NCI-H2196 treated with DMSO at 0.1 percent for 48 hours (cell line): ENCODE results near the gene PLXNC1.

Source experiments
- DNase-seq: peaks from one replicate; lab custom pipeline; 2025; ENCODE audit not compliant: unreplicated experiment; lab: John Stamatoyannopoulos, UW

PLXNC1 gene

DNA sequence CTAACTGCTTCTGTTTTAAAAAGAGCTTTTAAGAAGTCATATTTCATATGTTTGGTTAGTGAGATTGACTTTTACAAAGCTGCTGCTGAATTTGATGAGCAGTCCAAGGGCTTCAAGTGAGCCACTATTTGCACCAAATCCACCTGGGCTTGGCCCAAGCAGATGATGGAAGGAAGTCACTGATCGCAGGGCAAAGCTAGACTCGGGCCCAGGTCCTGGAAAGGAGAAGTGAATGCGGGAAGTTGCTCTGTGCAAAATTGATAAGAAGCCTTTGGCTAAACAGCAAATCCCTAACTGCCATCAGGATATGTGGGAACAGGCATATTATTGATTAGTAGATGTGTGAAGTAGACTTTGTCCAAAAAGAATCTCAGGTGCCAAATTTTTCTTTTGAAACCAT is 30.5 kb downstream of the PLXNC1 start:
- DNase-seq, result no peak

DNA sequence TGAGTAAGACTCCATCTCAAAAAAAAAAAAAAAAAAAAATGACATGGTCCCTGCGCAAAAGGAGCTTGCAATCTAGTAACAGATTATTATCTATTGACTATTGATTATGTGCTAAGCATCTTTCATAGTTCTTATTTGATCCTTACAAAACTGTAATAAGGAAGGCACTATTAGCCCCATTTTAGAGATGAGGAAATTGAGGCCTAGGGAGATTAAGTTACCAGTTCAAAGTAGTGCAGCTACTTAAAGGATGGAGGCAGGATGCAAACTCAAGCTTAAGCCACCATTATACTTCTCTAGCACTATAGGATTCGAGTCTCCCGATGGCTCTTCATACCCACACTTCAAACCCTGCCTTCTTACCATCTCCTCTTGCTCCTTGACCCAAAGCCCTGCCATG is 31.3 kb downstream of the PLXNC1 start:
- DNase-seq, result no peak

DNA sequence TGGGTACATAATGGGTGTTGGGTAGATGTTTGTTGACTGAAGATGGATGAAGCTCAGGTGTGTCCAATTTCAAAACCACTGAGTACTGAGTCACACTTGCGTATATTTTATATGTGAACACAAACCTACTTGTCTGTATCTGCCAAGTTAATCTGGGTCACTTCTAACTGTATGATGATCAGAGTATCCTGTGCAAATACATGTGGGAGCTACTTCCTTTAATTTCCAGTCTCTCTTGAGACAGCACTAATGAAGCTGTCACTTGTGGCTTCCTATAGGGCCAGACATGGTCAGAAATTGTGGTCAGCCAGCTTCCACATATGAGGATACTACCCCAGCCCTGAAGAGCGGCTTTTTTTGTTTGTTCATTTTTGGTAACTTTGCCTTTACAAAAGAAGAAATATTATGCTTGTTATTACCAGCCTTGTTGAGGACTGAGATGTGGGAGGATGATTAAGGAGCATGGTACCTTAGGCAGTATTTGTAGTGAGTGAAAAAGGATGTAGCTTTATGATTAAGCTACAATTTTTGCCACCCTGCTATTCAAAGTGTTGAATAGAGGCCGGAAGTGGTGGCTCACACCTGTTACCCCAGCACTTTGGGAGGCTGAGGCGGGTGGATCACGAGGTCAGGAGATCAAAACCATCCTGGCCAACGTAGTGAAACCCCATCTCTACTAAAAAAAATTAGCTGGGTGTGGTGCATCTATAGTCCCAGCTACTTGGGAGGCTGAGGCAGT is 32.4 kb downstream of the PLXNC1 start:
- DNase-seq, result no peak

DNA sequence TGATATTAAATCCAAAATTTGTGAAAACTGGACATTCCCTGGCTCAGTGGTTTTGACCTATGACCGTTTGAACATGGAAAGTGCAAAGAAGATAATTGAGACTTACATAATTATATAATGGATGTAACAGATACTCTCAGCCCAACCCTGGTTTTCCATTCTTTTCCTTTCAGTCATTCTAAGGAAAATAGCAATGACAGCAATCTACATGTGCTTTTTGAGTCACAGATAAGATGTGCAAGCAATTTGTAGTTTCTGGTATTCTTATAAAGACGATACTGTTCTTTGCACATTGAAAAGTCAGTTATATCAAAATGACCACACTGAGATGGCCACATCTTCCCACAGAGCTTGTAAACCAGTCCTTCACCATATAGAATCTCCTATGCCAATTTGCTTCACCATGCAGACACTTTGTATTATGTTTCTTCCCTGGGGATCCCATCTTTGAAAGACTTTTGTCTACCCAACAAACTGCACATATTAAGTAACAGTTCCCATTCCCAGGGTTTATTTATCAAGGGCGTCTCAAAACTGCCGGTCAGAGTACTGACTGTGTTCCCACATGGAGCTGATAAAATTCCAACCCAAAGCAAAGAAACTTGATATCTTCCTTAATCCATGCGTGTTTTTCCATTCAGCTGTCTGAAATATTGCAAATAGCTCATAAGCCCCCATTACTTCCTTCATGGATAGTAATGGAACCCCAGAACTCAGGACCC is 34.8 kb downstream of the PLXNC1 start:
- DNase-seq, result no peak

DNA sequence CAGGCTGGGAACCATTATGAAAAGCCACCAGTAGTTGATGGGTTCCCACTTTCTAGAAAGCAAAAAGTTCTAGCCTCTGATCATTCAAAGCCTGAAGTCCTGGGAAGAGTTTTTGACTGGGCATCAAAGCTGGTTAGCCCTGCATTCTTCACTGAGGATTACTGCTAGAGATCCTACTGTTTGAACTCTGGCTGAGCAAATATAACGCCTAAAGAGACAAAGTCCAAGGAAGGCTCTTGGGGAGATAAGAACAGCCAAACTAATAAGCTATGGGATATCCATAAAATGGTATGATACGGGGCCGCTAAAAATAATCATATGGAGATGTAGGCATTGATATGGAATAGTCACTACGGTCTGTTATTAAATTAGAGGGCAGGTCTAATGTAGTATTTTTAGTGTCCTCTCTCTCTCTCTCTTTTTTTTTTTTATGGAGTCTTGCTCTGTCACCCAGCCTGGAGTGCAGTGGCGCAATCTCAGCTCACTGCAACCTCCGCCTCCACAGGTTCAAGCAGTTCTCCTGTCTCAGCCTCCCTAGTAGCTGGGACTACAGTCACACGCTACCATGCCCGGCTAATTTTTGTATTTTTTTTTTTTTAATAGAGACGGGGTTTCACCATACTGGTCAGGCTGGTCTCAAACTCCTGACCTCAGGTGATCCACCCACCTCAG is 35.5 kb downstream of the PLXNC1 start:
- DNase-seq, result no peak

DNA sequence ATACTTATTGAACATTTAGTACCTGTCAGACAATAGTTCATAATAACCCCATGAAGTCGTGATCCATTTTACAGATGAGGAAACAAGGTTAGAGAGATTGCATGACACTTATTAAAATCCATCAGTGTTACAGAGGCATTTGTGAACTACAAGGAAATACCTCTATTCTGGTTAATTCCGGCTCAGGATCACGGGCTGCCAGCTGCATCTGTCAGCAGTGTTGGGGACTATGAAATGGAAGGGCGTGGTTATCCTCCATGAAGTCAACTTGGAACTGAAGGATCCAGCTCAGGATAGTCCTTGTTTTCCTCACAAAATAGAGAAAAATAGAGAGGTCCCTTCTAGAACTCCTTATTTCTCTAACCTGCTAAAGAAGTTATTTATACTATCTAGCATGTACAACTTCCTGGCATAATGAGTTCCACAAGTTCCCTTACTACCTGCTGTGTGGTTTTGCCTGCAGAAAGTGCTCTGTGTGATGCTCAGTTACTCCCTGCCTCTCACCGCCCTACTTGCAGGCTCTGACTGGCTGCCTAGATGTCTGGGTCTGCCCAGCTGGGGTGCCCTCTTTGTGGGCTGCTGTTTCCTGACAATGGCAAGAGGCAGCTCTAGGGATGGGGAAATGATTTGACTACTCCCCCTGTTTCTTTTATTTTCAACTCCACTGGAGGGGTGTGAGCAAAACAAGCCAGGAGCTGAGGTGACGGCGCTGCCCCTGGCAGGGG is 36.8 kb downstream of the PLXNC1 start:
- no peak for DNase-seq

DNA sequence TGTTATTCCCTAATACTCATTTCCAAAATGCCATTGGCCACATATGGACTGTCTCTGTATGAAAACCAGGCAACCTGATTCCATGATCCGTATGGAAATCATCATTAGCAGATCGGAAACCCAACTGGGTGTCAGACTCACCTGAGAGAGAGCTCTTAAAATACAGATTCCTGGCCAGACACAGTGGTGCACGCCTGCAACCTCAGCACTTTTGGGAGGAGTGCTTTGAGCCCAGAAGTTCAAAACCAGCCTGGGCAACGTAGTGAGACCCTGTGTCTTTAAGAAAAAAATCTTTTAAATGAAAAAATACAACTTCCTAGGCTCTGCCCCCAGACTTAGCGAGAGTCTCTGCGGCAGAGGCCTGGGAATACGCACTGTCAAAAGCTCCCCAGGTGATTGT is 37.4 kb downstream of the PLXNC1 start:
- no peak for DNase-seq

DNA sequence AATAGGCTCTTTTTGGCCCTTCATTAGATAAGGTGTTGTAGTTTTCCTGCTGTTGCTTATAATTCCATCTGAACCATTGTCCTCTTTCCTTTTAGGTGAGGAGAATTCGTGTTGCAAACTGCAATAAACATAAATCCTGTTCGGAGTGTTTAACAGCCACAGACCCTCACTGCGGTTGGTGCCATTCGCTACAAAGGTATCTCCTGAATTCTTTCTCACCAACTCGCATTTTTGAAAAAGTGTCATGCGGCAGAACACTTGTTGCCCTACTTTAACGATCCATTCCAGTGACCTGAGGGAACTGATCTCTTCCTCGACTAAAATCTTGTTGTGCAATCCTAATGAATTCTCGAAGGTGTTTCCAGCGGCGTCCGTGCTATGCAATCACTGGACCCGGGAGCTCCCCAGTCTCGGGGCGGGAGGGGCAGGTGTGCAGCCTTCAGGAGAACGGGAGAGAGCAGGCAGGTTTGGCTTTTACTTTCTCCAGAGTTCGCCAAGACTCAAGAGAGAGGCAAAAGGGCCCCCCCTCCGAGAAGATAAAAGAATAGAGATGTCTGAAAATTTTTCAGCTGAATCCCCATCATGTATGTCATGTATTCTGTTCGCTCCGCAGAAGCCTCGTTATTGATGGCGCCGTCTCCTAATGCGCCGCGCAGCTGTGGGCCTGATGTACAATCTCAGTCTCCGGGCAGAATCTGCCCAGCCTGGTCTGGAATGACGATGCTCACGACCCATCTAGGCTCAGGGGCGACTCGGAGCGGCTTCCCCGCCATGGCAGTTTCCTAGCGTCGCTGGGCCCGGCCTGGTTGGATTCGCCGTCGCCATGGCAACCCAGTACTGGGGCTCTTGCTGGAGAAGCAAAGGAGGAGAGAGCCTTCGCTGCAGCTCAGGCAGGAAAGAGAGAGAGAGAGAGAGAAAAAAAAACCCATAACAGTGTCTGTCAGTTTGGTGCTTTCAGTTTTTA is 38.2 kb downstream of the PLXNC1 start:
- DNase-seq, result no peak

DNA sequence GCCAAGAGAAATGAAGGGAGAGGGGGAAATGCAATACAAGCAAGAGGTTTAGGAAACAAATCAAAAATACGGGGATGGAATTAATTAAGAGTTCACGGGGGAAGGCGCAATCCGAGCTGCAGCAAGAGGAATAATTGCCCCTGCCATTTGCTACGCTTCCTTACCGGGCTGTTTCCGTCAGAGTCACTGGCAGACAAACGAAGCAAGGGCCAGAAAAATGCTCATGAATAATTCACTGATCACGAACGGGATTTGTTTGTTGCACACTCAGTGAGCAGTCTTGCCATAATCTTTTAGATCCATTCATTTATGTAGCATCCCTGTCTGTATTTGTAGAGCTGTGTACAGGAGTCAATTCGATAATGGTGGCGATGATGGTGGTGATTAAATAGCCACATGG is 39.0 kb downstream of the PLXNC1 start:
- DNase-seq, result no peak

DNA sequence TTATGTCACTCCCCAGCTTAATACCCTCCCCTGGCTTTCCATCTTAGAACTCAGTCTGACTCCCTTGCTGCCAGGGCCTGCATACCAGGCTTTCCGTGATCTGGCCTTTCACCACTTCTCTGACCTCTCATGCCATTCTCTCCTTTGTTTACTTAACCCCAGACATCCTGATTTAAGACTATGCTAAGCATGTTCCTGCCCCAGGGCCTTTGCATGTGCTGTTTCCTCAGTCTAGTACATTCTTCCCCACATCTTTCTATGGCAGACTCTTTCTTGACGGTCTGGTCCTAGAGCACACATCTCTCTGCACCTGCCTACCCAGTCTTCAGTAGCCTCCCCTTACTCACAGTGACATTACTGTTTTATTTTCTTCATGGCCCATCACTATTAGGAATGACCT is 42.2 kb downstream of the PLXNC1 start:
- DNase-seq, result no peak

DNA sequence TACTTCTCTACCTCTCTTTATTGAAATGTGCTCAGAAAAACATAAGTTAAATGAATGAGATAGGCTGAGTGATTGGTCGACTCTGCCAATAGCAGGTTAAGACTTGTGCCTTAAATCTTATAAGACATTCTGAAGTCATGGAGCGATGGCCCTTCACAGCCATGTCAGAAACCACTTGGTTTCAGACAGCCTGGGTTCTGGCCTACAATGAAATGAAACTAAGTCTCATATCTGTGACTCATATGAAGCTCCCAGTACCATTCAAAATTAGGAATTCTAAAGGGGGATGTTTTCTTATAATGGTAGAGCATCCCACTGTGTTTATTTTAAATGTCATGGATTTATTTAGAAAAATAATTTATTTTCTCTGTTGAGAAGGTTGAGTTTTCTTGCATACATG is 42.6 kb downstream of the PLXNC1 start:
- no peak for DNase-seq

DNA sequence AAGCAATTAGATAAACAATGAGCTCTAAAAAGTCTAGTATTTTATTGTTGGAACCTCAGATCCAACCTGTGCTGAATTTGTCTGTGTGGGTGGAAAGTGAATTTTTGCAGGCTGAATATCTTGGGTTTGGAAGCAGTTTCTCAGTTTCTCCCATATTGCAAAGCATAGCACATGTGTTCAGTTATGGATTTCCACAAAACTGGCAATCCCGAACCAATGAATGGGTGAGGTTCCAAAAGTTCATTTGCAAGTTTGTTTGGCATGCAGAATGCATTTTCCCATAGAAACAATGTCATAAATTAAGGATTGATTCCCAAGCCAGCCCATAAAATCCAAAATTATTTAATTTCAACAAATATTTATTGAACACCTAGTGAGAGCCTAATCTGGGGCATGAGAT is 43.4 kb downstream of the PLXNC1 start:
- DNase-seq, result no peak

DNA sequence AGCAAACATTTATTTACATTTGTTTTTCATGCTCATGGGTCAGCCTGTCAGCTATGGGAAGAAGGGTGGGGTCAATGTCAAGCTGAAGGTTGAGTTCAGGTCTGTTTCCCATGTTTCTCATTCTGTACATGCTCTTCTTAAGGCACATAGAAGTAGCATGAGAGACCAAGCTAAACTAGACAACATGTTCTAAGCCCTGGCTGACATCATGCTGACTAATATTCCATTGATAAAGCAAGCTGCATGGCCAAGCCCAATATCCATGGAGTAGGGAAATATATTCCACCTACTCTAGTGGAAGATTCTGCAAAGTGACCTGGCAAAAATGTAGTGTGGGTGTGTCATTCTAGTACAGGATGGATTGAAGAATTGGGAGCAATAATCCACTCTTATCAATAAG is 44.1 kb downstream of the PLXNC1 start:
- DNase-seq, result no peak

DNA sequence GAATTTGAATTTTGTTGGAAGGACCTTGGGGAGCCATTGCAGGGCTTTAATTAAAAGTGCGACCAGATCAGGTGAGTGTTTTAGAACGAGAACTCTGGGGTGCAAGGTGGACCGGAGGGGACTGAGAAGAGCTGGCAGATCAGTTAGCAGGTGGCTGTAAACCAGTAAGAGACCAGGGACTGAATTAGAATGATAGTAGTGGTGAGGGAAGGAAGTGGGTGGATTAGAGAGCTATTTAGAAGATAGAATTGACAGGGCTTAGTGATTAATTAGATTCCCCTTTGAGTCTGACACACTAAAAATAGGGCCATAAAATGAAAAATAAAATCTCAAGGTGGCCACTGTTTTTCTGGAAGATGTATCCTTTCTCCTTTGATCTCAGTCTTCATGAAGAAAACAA is 44.8 kb downstream of the PLXNC1 start:
- no peak for DNase-seq

DNA sequence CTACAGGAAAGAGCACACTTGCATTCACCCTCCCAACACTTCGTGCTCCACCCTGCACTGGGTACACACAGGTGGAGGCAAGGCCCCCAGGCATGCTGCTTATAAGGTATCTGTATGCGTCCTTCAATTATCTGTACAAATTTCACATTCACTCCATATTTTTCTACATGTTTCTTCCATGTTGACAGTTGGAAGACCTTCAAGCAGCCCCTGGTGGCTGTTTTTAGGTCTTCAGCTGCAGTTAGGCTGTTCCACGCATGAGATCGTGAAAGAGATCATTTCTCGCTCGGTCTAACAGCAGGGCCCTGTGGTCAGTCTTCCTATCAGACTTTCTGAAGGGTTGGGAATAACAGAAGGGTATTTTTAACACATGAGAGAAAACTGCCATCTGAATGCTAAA is 47.1 kb downstream of the PLXNC1 start:
- no peak for DNase-seq

DNA sequence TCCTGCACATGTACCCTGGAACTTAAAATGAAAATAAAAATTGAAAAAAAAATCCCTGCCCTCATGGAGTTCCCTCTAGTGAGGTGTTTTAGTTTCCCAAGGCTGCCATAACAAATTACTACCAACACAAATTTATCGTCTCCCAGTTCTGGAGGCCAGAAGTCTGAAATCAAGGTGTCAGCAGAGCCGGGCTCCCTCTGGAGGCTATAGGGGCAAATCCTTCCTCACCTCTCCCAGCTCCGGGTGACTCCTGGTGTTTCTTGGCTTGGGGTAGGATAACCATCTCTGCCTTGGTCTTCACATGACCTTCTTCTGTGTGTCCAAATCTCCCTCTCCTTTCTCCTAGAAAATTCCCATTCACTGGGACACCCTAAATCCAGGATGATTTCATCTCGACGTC is 50.1 kb downstream of the PLXNC1 start:
- no peak for DNase-seq

DNA sequence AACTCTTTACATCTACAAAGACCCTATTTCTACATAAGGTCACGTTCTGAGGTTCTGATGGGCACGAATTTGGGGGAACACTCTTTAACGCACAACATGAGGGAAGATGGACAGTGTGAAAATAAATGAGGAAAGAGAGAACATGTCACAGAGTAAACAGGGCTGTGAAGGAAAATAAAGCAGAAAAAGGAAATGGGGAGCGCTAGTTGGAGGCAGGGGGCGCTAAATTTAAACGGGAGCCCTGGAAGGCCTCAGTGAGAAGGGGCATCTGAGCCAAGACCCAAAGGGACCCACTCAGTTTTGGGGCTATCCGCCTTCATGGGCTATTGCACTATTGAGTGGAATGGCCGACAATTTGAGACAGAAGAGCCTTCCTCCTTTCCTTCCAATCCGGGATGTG is 50.5 kb downstream of the PLXNC1 start:
- no peak for DNase-seq

DNA sequence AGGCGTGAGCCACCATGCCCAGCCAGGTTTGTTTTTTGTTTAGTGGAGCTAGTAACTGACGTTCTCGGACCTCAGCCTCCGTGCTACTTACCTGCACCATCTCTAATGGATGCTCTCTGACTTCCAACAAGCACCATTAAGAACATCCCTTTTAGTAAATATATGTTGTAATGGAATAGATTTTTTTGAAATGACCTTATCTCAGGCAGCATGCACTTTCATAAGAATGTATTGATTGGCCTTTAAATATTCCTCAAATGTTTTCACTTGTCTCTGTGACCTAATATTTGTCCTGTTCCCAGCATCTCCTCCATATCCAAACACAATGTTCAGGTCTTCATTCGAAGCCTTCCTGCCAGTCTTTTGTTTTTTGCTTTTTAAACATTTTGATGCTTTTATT is 51.7 kb downstream of the PLXNC1 start:
- DNase-seq, result no peak

DNA sequence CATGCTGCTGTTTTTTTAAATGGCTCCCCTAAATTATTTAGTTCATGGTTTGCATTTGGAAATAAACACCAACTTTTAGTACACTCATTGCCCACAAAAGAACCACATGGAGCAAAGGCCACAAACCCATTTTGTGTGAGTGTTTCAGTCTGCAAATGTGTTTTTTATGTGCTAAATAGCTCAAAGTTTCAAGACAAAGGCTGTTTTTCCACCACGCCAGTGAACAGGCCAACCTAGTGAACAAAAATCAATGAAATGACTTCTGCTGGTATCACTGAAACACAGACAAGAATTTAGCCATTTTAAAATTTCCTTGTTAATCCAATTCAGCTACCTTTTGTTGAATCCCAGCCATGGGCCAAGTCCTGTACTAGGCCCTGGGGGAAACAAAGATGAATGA is 52.3 kb downstream of the PLXNC1 start:
- no peak for DNase-seq
